K562 (cell line): ENCODE results near the gene ZNF385D. TPM values are rescaled to one million over a fixed set of nuclear protein-coding genes. Genes with fewer than 3 reads are reported as not detected.

Experiments
- ATAC-seq: fragments of 200-7000 bp; cut with Tn5 transposase; 3 replicates; pipeline ENCODE4 v1.9.1; 2020; ENCODE audit warnings: moderate library complexity
- BruUV-seq: library from RNA; stranded (reverse); fragments of 400-500 nt; replicated peaks from 2 replicates; lab custom pipeline; 2021; lab: Mats Ljungman, UMichigan
- CTCF ChIA-PET: fragments of 300-600 bp; formaldehyde crosslinking; extraction: SDS; loops from one replicate; lab custom pipeline; 2021; ENCODE audit warnings: low intra/inter-chr PET ratio; lab: Yijun Ruan, JAX
- POLR2A ChIA-PET: fragments of 300-600, 350-650 bp; sonication (Branson Sonifier 250); formaldehyde crosslinking; extraction: SDS; loops from one replicate; lab custom pipeline; 2021; ENCODE audit warnings: antibody characterized with exemption, inconsistent platforms; lab: Yijun Ruan, JAX
- DNase-seq, 4 experiments: peaks; one replicate each; pipeline versions ENCODE4 v3.0.0 to v3.0.0-alpha.2; 2011 to 2018; ENCODE audit warnings: low spot score in 3 of 4, mixed read lengths in 3 of 4; ENCODE audit errors: extremely low read depth in 1 of 4
- FAIRE-seq: peaks from 2 replicates; lab custom pipeline; 2011; peaks lifted over from hg19 to GRCh38; lab: Jason Lieb, UNC
- H2AFZ ChIP-seq: 2 replicates; pipeline ENCODE4 v1.6.0; 2011; ENCODE audit warnings: low read depth, low read length, control low read depth, inconsistent platforms
- H3K27ac ChIP-seq: fragments of 200-600 bp; 3 replicates; pipeline ENCODE4 v1.8.0; 2011; ENCODE audit warnings: low read depth, mild to moderate bottlenecking, control low read depth, inconsistent platforms, low read length, moderate library complexity, mixed read lengths; ENCODE audit errors: extremely low read depth
- H3K27me3 ChIP-seq, 2 experiments: fragments of 300-600 bp in 1 of 2; 2 replicates in 1 of 2; 3 replicates in 1 of 2; pipeline versions ENCODE4 v1.6.0 to v1.8.0; 2011; ENCODE audit warnings: inconsistent platforms in 2 of 2, low read length in 2 of 2, mild to moderate bottlenecking in 1 of 2, mixed read lengths in 1 of 2, moderate library complexity in 1 of 2; ENCODE audit not compliant: control insufficient read depth in 2 of 2, insufficient read depth in 2 of 2
- H3K36me3 ChIP-seq: fragments of 300-600 bp; 3 replicates; pipeline ENCODE4 v1.8.0; 2011; ENCODE audit warnings: mild to moderate bottlenecking, low read length, inconsistent platforms; ENCODE audit not compliant: control insufficient read depth, insufficient read depth
- H3K4me1 ChIP-seq, 2 experiments: fragments of 200-600 bp in 1 of 2; replicated peaks in 1 of 2; 2 replicates in 1 of 2; 3 replicates in 1 of 2; pipeline versions ENCODE4 v1.5.1 to v1.8.0; 2011; ENCODE audit warnings: inconsistent platforms in 2 of 2, low read length in 2 of 2, mild to moderate bottlenecking in 1 of 2, mixed read lengths in 1 of 2, moderate library complexity in 1 of 2; ENCODE audit not compliant: control insufficient read depth in 2 of 2, insufficient read depth in 2 of 2
- H3K4me2 ChIP-seq: 2 replicates; pipeline ENCODE4 v1.6.1; 2011; ENCODE audit warnings: low read length, control low read depth, inconsistent platforms, mixed read lengths; ENCODE audit not compliant: insufficient read depth
- H3K4me3 ChIP-seq: fragments of 200-600 bp; sonication (generic), shearing (Covaris generic); 2 replicates; pipeline ENCODE4 v1.5.1; 2016; ENCODE audit warnings: control low read depth, inconsistent platforms
- H3K79me2 ChIP-seq: fragments of 200-600 bp; 3 replicates; pipeline ENCODE4 v1.8.0; 2011; ENCODE audit warnings: low read length, inconsistent platforms; ENCODE audit not compliant: control insufficient read depth, insufficient read depth
- H3K9ac ChIP-seq, 2 experiments: 2 replicates each; pipeline versions ENCODE4 v1.6.0 to v1.6.1; 2011; ENCODE audit warnings: low read depth in 2 of 2, low read length in 2 of 2, control low read depth in 1 of 2, inconsistent platforms in 1 of 2, mild to moderate bottlenecking in 1 of 2, mixed read lengths in 1 of 2; ENCODE audit not compliant: insufficient read depth in 1 of 2
- H3K9me1 ChIP-seq: one replicate; pipeline ENCODE4 v1.6.0; 2011; ENCODE audit warnings: inconsistent platforms, mild to moderate bottlenecking, low read length, moderate library complexity; ENCODE audit not compliant: control insufficient read depth, insufficient read depth
- H3K9me3 ChIP-seq: replicated peaks from 2 replicates; pipeline ENCODE4 v1.5.1; 2011; ENCODE audit warnings: low read depth, low read length, inconsistent platforms; ENCODE audit not compliant: control insufficient read depth, insufficient read depth
- H4K20me1 ChIP-seq: replicated peaks from 2 replicates; pipeline ENCODE4 v1.6.1; 2011; ENCODE audit warnings: low read length, inconsistent platforms, mixed read lengths; ENCODE audit not compliant: control insufficient read depth, insufficient read depth
- E2F6 ChIP-seq, 2 experiments: IDR thresholded peaks; 2 replicates each; pipeline ENCODE4 v1.6.1; 2011; ENCODE audit warnings: borderline replicate concordance in 1 of 2, control low read depth in 1 of 2, low read depth in 1 of 2, low read length in 1 of 2, mild to moderate bottlenecking in 1 of 2, mixed read lengths in 1 of 2, moderate library complexity in 1 of 2; ENCODE audit not compliant: insufficient read depth in 1 of 2, insufficient read length in 1 of 2, poor library complexity in 1 of 2, severe bottlenecking in 1 of 2; ENCODE audit errors: extremely low read depth in 1 of 2
- EZH2 ChIP-seq: IDR thresholded peaks from 2 replicates; pipeline ENCODE4 v1.6.1; 2012; ENCODE audit warnings: low read depth, mild to moderate bottlenecking, inconsistent platforms, low read length, borderline replicate concordance
- GTF2F1 ChIP-seq: IDR thresholded peaks from 2 replicates; pipeline ENCODE4 v1.6.1; 2011; ENCODE audit warnings: low read depth, low read length, improper control_type of control experiment
- HMG20A ChIP-seq: fragments of 450-650 bp; formaldehyde crosslinking; conservative IDR thresholded peaks from 2 replicates; pipeline ENCODE4 v1.4.0; 2020; ENCODE audit warnings: mild to moderate bottlenecking, mixed read lengths
- LEF1 ChIP-seq: fragments of 450-650 bp; IDR thresholded peaks from 2 replicates; pipeline ENCODE4 v1.6.1; 2016; ENCODE audit warnings: mild to moderate bottlenecking
- ZKSCAN8 ChIP-seq: fragments of 200-800 bp; sonication (Bioruptor generic); IDR thresholded peaks from 2 replicates; pipeline ENCODE4 v1.6.1; 2016; ENCODE audit warnings: missing genetic modification characterization, missing compliant biosample characterization
- ZNF232 ChIP-seq: sonication (generic); formaldehyde crosslinking; IDR thresholded peaks from 2 replicates; pipeline ENCODE4 v1.8.0; 2022; ENCODE audit warnings: mild to moderate bottlenecking, missing genetic modification reagents
- ZNF584 ChIP-seq: fragments of 200-800 bp; sonication (Bioruptor generic); IDR thresholded peaks from 2 replicates; pipeline ENCODE4 v1.6.1; 2016; ENCODE audit warnings: low read depth, mild to moderate bottlenecking, missing genetic modification characterization, missing compliant biosample characterization
- ZNF668 ChIP-seq: fragments of 250-450 bp; sonication (Bioruptor Pico); IDR thresholded peaks from 2 replicates; pipeline ENCODE4 v1.8.0; 2022; ENCODE audit warnings: mild to moderate bottlenecking, inconsistent platforms
- WGBS: fragments of 100-300 bp; shearing (Covaris generic); methylation state at CpG from one replicate; pipeline ENCODE4 v1.1.6; 2016; ENCODE audit warnings: low coverage, mixed read lengths; ENCODE audit not compliant: insufficient coverage; ENCODE audit errors: missing lambda C conversion rate; 5-methylcytosine and 5-hydroxymethylcytosine counted together
- in situ Hi-C: fragments of 300-500 bp; cut with MboI; formaldehyde crosslinking; loops from 4 replicates; pipeline ENCODE4 v1.15.0; 2018; ENCODE audit warnings: inconsistent platforms, mixed read lengths
- intact Hi-C: fragments of 100-400 bp; cut with micrococcal nuclease; formaldehyde crosslinking; loops from 2 replicates; pipeline ENCODE4 v1.14.2; 2022
- polyA plus RNA-seq, 8 experiments: library from polyadenylated mRNA; depleted of rRNA in 4 of 8; stranded (reverse) in 5 of 8; unstranded in 3 of 8; fragments of >200 nt; fragmentation: Nextera tagmentation in 2 of 8; fragmentation: Illumina TruSeq in 1 of 8; extraction: Ambion mirVana in 2 of 8; extraction: Trizol in 1 of 8; gene quantifications; 2 replicates each; pipeline versions ENCODE4 v1.2.1 to v1.2.3, GENCODE V29; 2011 to 2014; ENCODE audit warnings: inconsistent platforms in 1 of 8, missing spikeins in 1 of 8
- total RNA-seq, 7 experiments: library from RNA; depleted of rRNA in 6 of 7; stranded (reverse); fragments of >200 nt in 6 of 7; fragmentation: Illumina TruSeq in 2 of 7; extraction: Trizol in 2 of 7; gene quantifications; 2 replicates each; pipeline versions ENCODE4 v1.2.1 to v1.2.3, GENCODE V29; 2011 to 2021; ENCODE audit warnings: low replicate concordance in 1 of 7

ZNF385D gene
- total and polyA plus RNA-seq, 9 of the 15 experiments (the other 6 are each of a cell fraction or from before 2014, with no cell fraction given) = 0.14 to 1.7 (median 0.51) TPM

- no peak overlapping the region for H3K9ac ChIP-seq
- 0 out of 2 replicates have a peak, but pooled peaks cover 3% of the 10 kb centered on the region for H3K9me3 ChIP-seq
- 7% methylated on average over 3 of the region's 3 CpGs for WGBS
- H3K36me3 ChIP-seq = no peaks in the 10 kb centered on the region
- FAIRE-seq = no peak
- ChIA-PET CTCF (no interaction called here), POLR2A (no interaction called here)
- H3K4me3 ChIP-seq = no peak overlapping the region
- no peaks in the 10 kb centered on the region for H3K79me2 ChIP-seq
- no peak overlapping the region for H2AFZ ChIP-seq
- H3K9me1 ChIP-seq = no peaks in the 10 kb centered on the region
- BruUV-seq = no TSS peak
- H3K4me1 ChIP-seq = no peaks in the 10 kb centered on the region
- intact Hi-C loops = no loop called here
- H4K20me1 ChIP-seq = no peaks in the 10 kb centered on the region
- DNase-seq = no peak
- no peak for ATAC-seq
- TF ChIP-seq ZNF584 (CRISPR knock-in tag) (no peak), E2F6 (IDR thresholded peaks at IDR 0.05; ENCODE audit: borderline replicate concordance in 1 of 2, extremely low read depth in 1 of 2, insufficient read depth in 1 of 2, insufficient read length in 1 of 2, low read depth in 1 of 2, low read length in 1 of 2, poor library complexity in 1 of 2, severe bottlenecking in 1 of 2) (no peak), LEF1 (no peak), ZKSCAN8 (CRISPR knock-in tag) (no peak), ZNF232 (no peak), GTF2F1 (no peak), ZNF668 (CRISPR knock-in tag) (no peak), EZH2 (no peak), HMG20A (CRISPR knock-in tag) (no peak)
- H3K27me3 ChIP-seq = no peaks in the 10 kb centered on the region
- H3K4me2 ChIP-seq = no peak overlapping the region
- in situ Hi-C loops = no loop called here
- no peak overlapping the region for H3K27ac ChIP-seq
These were observed 32.7 kb downstream of the ZNF385D start for GRCh38 chr3:21718161-21718765.
